H9 (cell line): ENCODE results near the gene B4GALT6. TPM values are rescaled to one million over a fixed set of nuclear protein-coding genes. Genes with fewer than 3 reads are reported as not detected.

ENCODE experiments used
- DNase-seq: peaks from one replicate; pipeline ENCODE4 v3.0.0-alpha.2; 2017
- H2AFZ ChIP-seq: one replicate; pipeline ENCODE4 v1.6.1; 2013; ENCODE audit warnings: mild to moderate bottlenecking, low read length, control low read depth, moderate library complexity
- H2AK5ac ChIP-seq: 2 replicates; pipeline ENCODE4 v1.6.1; 2013; ENCODE audit warnings: low read length, control low read depth, mixed read lengths; ENCODE audit not compliant: insufficient read length
- H2BK120ac ChIP-seq: one replicate; pipeline ENCODE4 v1.6.1; 2013; ENCODE audit warnings: low read depth, mild to moderate bottlenecking, low read length, control low read depth, inconsistent platforms; ENCODE audit not compliant: poor library complexity, severe bottlenecking
- H2BK12ac ChIP-seq: 2 replicates; pipeline ENCODE4 v1.6.1; 2013; ENCODE audit warnings: low read length, control low read depth, mixed read lengths, low read depth; ENCODE audit not compliant: insufficient read length
- H2BK15ac ChIP-seq: 2 replicates; pipeline ENCODE4 v1.6.1; 2013; ENCODE audit warnings: low read depth, low read length, control low read depth
- H2BK20ac ChIP-seq: one replicate; pipeline ENCODE4 v1.6.1; 2013; ENCODE audit warnings: low read depth, mild to moderate bottlenecking, low read length, control low read depth, inconsistent platforms; ENCODE audit not compliant: poor library complexity, severe bottlenecking
- H2BK5ac ChIP-seq: 2 replicates; pipeline ENCODE4 v1.6.1; 2013; ENCODE audit warnings: low read length, control low read depth, mixed read lengths; ENCODE audit not compliant: insufficient read length
- H3K14ac ChIP-seq: 2 replicates; pipeline ENCODE4 v1.6.1; 2013; ENCODE audit warnings: low read length, control low read depth; ENCODE audit not compliant: insufficient read depth
- H3K18ac ChIP-seq: 2 replicates; pipeline ENCODE4 v1.6.1; 2013; ENCODE audit warnings: low read depth, mild to moderate bottlenecking, mixed read lengths, low read length, control low read depth; ENCODE audit not compliant: insufficient read length
- H3K23ac ChIP-seq: 2 replicates; pipeline ENCODE4 v1.6.1; 2013; ENCODE audit warnings: low read length, control low read depth, mixed read lengths, low read depth; ENCODE audit not compliant: insufficient read length
- H3K23me2 ChIP-seq: 2 replicates; pipeline ENCODE4 v1.6.1; 2013; ENCODE audit warnings: low read depth, mild to moderate bottlenecking, mixed read lengths, low read length, control low read depth; ENCODE audit not compliant: insufficient read length, poor library complexity, severe bottlenecking
- H3K27ac ChIP-seq: 2 replicates; pipeline ENCODE4 v1.5.1; 2013; ENCODE audit warnings: low read length, control low read depth, mixed read lengths, low read depth; ENCODE audit not compliant: insufficient read length
- H3K27me3 ChIP-seq: 2 replicates; pipeline ENCODE4 v1.6.1; 2013; ENCODE audit warnings: low read length, control low read depth, inconsistent platforms; ENCODE audit not compliant: insufficient read depth
- H3K4ac ChIP-seq: 2 replicates; pipeline ENCODE4 v1.6.1; 2013; ENCODE audit warnings: low read depth, mild to moderate bottlenecking, control low read depth, inconsistent platforms, low read length, moderate library complexity
- H3K4me1 ChIP-seq: 2 replicates; pipeline ENCODE4 v1.6.1; 2013; ENCODE audit warnings: low read length, control low read depth, inconsistent platforms; ENCODE audit not compliant: insufficient read depth
- H3K4me2 ChIP-seq: 2 replicates; pipeline ENCODE4 v1.6.1; 2013; ENCODE audit warnings: low read length, control low read depth, mixed read lengths; ENCODE audit not compliant: insufficient read length, insufficient read depth
- H3K56ac ChIP-seq: 2 replicates; pipeline ENCODE4 v1.6.1; 2013; ENCODE audit warnings: low read depth, mild to moderate bottlenecking, mixed read lengths, low read length, control low read depth; ENCODE audit not compliant: insufficient read length
- H3K79me1 ChIP-seq: 2 replicates; pipeline ENCODE4 v1.6.1; 2013; ENCODE audit warnings: low read depth, mild to moderate bottlenecking, moderate library complexity, low read length, control low read depth, inconsistent platforms; ENCODE audit not compliant: insufficient read depth, poor library complexity, severe bottlenecking
- H3K79me2 ChIP-seq: 2 replicates; pipeline ENCODE4 v1.6.1; 2013; ENCODE audit warnings: low read length, control low read depth, inconsistent platforms; ENCODE audit not compliant: insufficient read depth
- H3K9ac ChIP-seq: 2 replicates; pipeline ENCODE4 v1.6.1; 2013; ENCODE audit warnings: low read length, control low read depth, mixed read lengths; ENCODE audit not compliant: insufficient read length; ENCODE audit errors: extremely low read depth
- H3K9me3 ChIP-seq: one replicate; pipeline ENCODE4 v1.6.1; 2013; ENCODE audit warnings: low read depth, low read length, inconsistent platforms; ENCODE audit not compliant: control insufficient read depth
- H3T11ph ChIP-seq: one replicate; pipeline ENCODE4 v1.6.1; 2013; ENCODE audit warnings: mild to moderate bottlenecking, low read length, control low read depth, inconsistent platforms
- H4K20me1 ChIP-seq: one replicate; pipeline ENCODE4 v1.6.1; 2013; ENCODE audit not compliant: control insufficient read depth, insufficient read length, insufficient read depth
- H4K5ac ChIP-seq: 2 replicates; pipeline ENCODE4 v1.6.1; 2013; ENCODE audit warnings: low read depth, mild to moderate bottlenecking, mixed read lengths, low read length, control low read depth; ENCODE audit not compliant: insufficient read length
- H4K8ac ChIP-seq: replicated peaks from 2 replicates; pipeline ENCODE4 v1.6.1; 2013; ENCODE audit warnings: low read length, control low read depth, mixed read lengths, low read depth; ENCODE audit not compliant: insufficient read length
- H4K91ac ChIP-seq: 2 replicates; pipeline ENCODE4 v1.6.1; 2013; ENCODE audit warnings: low read depth, mild to moderate bottlenecking, moderate library complexity, mixed read lengths, low read length, control low read depth; ENCODE audit not compliant: insufficient read length
- H3K27ac Mint-ChIP-seq, 3 experiments: 2 replicates in 2 of 3; 3 replicates in 1 of 3; pipeline ENCODE4 v1.8.0; 2020 to 2021; ENCODE audit warnings: mixed read lengths in 3 of 3, mild to moderate bottlenecking in 1 of 3, moderate library complexity in 1 of 3
- H3K27me3 Mint-ChIP-seq: 2 replicates; pipeline ENCODE4 v1.8.0; 2021; ENCODE audit warnings: low read depth, mild to moderate bottlenecking, moderate library complexity, mixed read lengths
- H3K36me3 Mint-ChIP-seq, 3 experiments: 2 replicates in 2 of 3; 3 replicates in 1 of 3; pipeline ENCODE4 v1.8.0; 2020 to 2021; ENCODE audit warnings: low read depth in 3 of 3, mixed read lengths in 3 of 3; ENCODE audit not compliant: insufficient read depth in 1 of 3
- H3K4me1 Mint-ChIP-seq, 2 experiments: 2 replicates each; pipeline ENCODE4 v1.8.0; 2020; ENCODE audit warnings: mixed read lengths in 2 of 2
- H3K4me3 Mint-ChIP-seq, 2 experiments: 2 replicates in 1 of 2; 3 replicates in 1 of 2; pipeline ENCODE4 v1.8.0; 2020 to 2021; ENCODE audit warnings: mild to moderate bottlenecking in 2 of 2, mixed read lengths in 2 of 2, moderate library complexity in 1 of 2
- H3K9me3 Mint-ChIP-seq, 2 experiments: 2 replicates in 1 of 2; 3 replicates in 1 of 2; pipeline ENCODE4 v1.8.0; 2020; ENCODE audit warnings: mild to moderate bottlenecking in 2 of 2, mixed read lengths in 2 of 2, moderate library complexity in 1 of 2
- WGBS: extraction: QIAGEN DNeasy Blood & Tissue Kit; methylation state at CpG from one replicate; pipeline ENCODE4 v1.1.7; 2013; ENCODE audit warnings: missing lambda C conversion rate, low lambda C conversion rate, mixed read lengths; ENCODE audit not compliant: insufficient read length; ENCODE audit errors: extremely low coverage; 5-methylcytosine and 5-hydroxymethylcytosine counted together
- total RNA-seq: library from RNA; stranded (reverse); gene quantifications from 2 replicates; pipeline ENCODE4 v1.2.1, GENCODE V29; 2021
- TF ChIP-seq, protein P1 (sequence below): fragments of 200-600 bp; sonication (generic); conservative IDR thresholded peaks from 3 replicates; pipeline ENCODE4 v1.8.0; 2021; ENCODE audit warnings: antibody characterized with exemption, mild to moderate bottlenecking

The B4GALT6 gene
- total RNA-seq, 1 experiment from 2014 or later = 34.1 TPM

DNA sequence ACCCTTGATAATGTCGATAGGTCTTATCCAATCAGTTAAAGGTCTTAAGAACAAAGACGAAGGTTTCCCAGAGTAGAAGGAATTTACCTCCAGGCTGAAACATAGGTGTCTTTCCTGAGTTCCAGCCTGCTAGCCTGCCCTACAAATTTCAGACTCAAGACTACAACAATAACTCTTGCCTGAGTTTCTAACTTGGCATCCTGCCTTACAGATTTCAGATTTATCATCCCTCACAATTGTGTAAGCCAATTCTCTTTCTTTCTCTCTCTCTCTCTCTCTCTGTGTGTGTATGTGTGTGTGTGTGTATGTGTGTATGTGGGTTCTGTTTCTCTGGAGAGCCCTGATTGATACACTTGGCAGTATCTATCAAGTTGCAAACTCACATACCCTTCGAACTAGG, 37.2 kb upstream of the B4GALT6 start:
- no peak overlapping the region for H4K91ac ChIP-seq
- no peak overlapping the region for H4K5ac ChIP-seq
- no peak for DNase-seq
- no peak overlapping the region for H3K18ac ChIP-seq
- Mint-ChIP-seq H3K4me3 (no peak overlapping the region; a peak in 1 of 5 replicates), H3K4me1 (peaks cover 3 to 7% of the 10 kb centered on the region in 2 experiments), H3K27ac (no peak overlapping the region; a peak in 1 of 7 replicates), H3K27me3 (peaks cover 4% of the 10 kb centered on the region; the same call in 1 of the 2 replicates), H3K9me3 (peaks cover 11 to 16% of the 10 kb centered on the region in 2 experiments), H3K36me3 (peaks cover 7 to 16% (median 11%) of the 10 kb centered on the region in 3 experiments; a peak in 6 of 7 replicates)
- no peak overlapping the region for H2AFZ ChIP-seq
- no peak overlapping the region for H3T11ph ChIP-seq
- H3K27ac ChIP-seq = no peak overlapping the region
- H3K27me3 ChIP-seq = no peaks in the 10 kb centered on the region
- no peaks in the 10 kb centered on the region for H3K79me1 ChIP-seq
- no peak overlapping the region for H3K9ac ChIP-seq
- H3K14ac ChIP-seq = no peak overlapping the region
- no peaks in the 10 kb centered on the region for H3K4me1 ChIP-seq
- no peak overlapping the region for H4K8ac ChIP-seq
- H3K56ac ChIP-seq = no peak overlapping the region
- no peak overlapping the region for H2AK5ac ChIP-seq
- H3K23me2 ChIP-seq = no peaks in the 10 kb centered on the region
- WGBS = no CpG with 5 or more reads among the region's 3 CpGs
- TF ChIP-seq, protein P1, sequence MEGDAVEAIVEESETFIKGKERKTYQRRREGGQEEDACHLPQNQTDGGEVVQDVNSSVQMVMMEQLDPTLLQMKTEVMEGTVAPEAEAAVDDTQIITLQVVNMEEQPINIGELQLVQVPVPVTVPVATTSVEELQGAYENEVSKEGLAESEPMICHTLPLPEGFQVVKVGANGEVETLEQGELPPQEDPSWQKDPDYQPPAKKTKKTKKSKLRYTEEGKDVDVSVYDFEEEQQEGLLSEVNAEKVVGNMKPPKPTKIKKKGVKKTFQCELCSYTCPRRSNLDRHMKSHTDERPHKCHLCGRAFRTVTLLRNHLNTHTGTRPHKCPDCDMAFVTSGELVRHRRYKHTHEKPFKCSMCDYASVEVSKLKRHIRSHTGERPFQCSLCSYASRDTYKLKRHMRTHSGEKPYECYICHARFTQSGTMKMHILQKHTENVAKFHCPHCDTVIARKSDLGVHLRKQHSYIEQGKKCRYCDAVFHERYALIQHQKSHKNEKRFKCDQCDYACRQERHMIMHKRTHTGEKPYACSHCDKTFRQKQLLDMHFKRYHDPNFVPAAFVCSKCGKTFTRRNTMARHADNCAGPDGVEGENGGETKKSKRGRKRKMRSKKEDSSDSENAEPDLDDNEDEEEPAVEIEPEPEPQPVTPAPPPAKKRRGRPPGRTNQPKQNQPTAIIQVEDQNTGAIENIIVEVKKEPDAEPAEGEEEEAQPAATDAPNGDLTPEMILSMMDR = no peak
- H2BK15ac ChIP-seq = no peak overlapping the region
- H2BK12ac ChIP-seq = no peak overlapping the region
- H2BK20ac ChIP-seq = no peak overlapping the region
- no peaks in the 10 kb centered on the region for H4K20me1 ChIP-seq
- no peak overlapping the region for H2BK5ac ChIP-seq
- no peak overlapping the region for H3K4ac ChIP-seq
- H3K4me2 ChIP-seq = no peak overlapping the region
- no peak overlapping the region for H3K23ac ChIP-seq
- H3K79me2 ChIP-seq = no peaks in the 10 kb centered on the region
- H2BK120ac ChIP-seq = no peak overlapping the region
- H3K9me3 ChIP-seq = no peaks in the 10 kb centered on the region
